ENCODE results near the gene CALHM3.
A peak's percentile ranks its signal among the peaks of the same experiment; 100 is the strongest.

CALHM3 gene

DNA sequence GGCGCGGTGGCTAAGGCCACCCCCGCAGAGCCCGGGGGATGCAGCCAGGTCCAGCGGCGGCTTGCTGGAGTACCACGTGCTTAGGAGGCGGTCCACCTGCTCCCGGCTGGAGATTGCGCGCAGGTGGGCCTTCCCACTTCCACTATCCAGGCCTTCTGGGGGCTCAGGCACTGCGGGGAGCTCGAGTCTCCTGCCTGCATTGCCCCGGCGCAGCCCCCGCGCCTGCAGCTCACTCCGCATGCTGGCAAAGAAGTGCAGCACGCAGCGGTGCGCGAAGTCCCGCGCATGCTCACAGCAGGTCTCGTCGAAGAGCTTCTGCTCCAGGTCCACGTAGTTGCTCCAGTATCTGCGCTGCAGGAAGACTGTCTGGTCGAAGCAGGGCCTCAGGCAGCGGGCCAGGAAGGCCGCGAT lies 5.8 kb downstream of the CALHM3 start:
- no peak for DNase-seq

DNA sequence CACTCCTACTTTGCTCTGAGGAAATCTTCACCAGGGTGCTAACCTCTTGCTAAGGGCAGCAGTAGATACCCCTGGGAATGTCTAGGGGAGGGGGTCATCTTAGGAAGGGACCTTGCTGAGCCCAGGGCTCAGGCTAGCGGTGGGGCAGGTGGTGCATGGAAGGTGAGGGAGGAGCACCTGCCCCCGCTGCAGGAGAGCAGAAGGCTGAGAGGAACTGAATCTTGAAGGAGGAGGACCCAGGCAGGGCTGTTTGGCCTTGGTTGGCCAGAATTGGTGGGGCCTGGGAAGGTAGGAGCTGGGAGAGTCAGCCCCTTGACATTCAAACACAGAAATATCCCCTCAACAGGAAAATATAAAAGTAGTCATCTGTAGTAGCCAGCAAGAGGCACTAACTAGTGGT lies 7.0 kb downstream of the CALHM3 start:
- no peak for DNase-seq

DNA sequence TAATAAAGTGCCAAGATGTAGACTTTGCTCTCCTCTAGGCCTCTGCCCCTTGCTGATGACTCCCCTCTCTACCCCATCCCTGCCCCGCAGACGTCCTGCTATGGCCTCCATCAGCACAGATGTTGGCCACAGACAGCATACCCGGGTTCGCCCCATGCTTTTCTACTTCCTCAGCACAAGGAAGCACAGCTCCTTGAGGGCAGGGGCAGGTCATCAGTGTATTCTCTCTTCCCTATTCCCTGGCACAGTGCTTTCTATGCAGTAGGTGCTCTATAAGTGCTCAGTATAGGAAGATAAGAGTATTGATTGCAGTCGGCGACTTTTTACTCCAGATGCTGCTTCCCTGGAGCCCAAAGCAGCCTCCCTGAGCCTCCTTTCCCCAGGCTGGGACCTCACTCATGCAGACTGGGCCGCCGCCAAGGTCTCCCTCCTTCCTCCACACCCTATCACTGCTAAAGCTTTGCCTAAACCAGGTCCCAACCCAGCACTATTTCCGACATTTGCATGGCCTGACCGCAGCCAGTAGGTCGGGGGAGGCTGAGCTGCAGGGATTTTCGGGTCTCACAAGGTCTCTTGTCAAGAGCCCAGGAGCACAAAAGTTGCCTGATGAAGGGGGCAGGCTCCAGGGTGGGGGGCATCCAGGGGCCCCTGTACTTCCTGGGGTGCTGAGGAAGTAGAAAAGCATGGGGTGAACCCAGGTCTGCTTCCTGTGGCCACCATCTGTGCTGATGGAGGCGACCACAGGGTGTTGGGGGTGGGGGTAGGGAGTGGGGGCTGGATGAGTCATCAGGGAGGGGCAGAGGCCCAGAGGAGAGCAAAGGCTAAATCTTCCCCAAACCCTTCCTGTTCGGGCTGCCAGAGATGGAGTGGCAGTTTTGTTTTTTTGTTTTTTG lies 8.0 kb downstream of the CALHM3 start:
- DNase-seq = peak; percentile 65

DNA sequence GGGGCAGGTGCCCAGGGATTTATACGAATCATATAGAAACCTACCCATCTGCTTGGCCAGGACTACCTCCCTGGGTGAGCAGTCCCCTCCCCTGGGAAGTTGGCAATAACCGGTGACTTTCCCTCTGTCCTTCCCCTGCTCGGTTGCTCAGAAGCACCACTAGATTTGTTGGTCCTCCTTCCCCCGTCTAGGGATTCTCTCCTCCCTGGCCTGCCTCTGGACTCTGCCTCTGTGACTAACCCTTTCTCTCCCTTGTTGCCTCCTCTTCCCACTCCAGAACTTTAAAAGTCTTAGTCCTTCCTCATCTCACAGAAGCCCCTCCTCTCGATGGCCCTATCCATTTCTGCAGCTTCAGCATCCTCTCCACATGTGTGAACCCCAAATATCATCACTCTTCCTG lies 9.8 kb downstream of the CALHM3 start:
- DNase-seq = no peak

DNA sequence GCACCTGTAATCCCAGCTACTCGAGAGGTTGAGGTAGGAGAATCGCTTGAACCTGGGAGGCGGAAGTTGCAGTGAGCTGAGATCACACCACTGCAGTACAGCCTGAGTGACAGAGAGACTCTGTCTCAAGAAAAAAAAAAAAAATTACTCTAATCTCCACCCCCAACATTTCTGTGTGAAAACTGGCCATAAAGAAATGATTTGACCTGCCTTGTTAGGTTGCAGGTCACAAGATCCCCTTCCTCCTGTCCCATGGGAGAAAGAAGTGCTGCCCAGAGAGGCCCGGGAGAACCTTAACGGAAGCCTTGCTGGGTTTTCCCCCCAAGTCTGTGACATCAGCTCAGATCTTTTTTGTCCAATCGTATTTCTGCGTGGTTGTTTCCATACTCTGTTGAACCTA lies 11.6 kb downstream of the CALHM3 start:
- DNase-seq = no peak

DNA sequence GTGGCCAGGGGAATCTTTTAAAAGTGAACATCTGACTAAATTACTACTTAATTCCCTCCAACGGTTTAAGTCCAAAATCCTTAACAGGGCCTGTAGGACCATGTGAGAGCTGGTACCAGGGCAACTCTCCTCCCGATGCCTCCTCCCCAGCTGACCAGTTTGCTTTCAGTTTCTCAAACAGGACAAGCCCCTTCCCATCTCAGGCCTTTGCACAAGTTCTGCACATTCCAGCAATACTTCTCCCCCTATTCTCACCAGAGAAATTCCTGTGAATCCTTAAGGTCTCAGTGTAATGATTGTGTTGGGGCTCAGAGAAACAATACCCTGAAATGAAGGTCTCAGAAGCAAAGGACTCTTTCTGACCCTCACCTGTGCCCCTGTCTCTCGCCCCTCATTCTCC lies 12.3 kb downstream of the CALHM3 start:
- DNase-seq = no peak

DNA sequence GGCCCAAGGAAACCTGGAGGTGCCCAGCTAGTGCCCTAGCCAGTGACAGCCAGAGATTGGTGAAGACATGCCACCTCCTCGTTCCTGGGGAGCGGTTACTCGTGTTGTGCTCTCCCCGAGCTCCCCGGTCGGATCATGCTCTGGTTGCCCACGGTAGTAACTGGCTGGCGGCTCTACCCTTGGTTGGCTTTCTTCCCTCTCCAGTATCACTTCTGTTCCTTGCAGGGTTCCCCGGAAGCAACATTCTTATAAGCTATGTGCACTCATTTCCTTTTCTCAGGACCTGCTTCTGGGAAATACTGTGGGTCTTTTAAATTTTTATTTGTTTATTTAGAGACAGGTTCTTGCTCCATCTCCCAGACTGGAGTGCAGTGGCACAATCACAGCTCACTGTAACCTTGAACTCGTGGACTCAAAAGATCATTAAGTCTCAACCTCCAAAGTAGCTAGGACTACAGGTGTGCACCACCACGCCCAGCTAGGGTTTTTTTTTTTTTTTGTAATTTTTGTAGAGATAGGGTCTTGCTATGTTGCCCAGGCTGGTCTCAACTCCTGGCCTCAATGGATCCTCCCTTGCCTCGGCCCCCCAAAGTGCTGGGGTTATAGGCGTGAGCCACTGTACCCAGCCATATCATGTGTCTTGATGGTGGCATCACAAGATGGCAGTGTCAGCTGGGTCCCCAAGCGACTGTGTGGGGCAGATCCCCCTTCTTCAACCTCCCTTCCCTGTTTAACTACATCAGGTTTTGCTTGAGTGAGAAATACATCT lies 13.4 kb downstream of the CALHM3 start:
- DNase-seq = no peak

DNA sequence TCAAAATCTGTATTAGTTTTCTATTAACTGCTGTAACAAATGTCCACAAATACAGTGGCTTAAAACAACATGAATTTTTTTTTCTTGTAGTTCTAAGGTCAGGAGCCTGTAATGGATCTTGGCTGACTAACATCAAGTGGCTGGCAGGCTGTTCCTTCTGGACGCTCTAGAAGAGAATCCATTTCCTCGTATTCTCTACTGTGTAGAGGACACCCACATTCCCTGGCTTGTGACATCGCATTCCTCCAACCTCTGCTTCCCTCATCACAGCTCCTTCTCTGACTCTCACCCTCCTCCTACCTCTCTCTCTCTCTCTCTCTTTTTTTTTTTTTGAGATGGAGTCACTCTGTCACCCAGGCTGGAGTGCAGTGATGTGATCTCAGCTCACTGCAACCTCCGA lies 15.5 kb downstream of the CALHM3 start:
- DNase-seq = no peak

DNA sequence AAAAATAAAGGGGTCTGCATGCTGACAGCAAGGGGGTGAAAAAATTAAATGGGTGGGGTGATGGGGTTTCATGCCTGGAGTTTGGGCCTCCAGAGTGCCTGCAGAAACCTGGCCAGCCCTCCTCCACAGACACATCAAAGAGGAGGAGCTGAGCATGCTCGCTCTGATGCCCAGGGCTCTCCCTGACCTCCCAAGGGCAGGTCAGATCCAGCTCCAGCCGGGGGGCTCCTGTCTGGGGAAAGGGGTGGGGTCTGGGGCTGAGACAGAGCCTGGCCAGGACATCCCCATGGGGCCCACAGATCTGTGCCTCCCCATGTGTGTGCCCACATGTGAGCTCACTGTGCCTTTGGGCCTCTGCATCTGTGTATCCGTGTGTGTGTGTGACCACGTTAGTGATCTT lies 19.4 kb downstream of the CALHM3 start:
- DNase-seq = no peak

DNA sequence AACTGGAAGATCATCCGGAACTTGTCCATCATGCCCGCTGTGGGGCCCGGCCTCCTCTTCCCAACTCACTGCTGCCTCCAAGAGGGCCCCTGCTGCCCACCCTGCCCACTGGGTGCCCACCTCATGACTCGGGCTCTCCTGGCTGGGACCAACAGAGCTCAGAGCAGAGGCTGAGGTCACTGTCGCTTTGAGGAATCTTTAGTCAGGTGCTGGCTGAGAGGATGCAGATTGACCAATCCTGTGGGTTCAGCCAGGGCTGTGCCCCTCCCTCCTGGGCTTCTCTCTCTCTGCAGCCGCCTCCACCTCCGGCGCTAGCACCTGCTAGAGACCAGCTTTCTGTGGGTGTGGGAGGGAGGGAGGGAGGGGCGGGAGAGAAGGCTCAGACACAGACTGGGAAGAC lies 20.3 kb downstream of the CALHM3 start, which contains the start of gene CALHM1:
Gene CALHM1, minus strand, starts transcription at position 181 of the 400 bp plus-strand sequence. Its CDS starts 149 bp downstream, at position 32.
- DNase-seq = no peak

DNA sequence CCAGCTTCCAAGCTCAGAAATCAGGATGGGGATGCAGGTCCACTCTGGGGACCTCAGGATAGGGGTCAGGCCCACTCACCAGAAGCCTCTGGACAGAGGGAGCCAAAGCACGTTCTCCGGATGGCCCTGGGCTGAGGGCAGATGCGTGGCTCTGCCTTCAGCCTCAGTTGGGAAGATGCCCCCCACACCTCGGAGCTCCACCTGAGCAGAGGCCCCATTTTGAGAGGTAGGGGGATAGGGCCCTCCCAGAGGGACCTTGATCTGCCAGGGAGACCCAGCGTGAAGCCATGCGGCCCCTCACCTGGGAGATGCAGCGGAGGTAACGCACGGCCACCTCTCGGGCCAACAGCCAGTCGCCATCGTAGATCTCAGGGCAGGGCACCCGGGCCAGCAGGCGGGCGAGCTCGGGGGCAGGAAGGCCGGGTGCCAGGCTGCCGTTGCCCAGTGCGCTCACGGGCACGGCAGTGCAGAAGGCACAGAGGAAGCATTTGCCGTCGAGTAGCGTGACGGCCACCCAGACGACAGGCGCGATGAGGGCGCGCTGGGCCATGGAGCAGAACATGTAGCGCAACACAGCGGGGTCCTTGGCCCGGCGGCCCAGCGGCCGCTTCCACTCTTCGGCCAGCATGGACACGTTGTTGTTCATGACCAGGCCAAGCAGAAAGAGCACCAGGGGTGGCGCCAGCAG lies 21.0 kb downstream of the CALHM3 start:
- no peak for DNase-seq

DNA sequence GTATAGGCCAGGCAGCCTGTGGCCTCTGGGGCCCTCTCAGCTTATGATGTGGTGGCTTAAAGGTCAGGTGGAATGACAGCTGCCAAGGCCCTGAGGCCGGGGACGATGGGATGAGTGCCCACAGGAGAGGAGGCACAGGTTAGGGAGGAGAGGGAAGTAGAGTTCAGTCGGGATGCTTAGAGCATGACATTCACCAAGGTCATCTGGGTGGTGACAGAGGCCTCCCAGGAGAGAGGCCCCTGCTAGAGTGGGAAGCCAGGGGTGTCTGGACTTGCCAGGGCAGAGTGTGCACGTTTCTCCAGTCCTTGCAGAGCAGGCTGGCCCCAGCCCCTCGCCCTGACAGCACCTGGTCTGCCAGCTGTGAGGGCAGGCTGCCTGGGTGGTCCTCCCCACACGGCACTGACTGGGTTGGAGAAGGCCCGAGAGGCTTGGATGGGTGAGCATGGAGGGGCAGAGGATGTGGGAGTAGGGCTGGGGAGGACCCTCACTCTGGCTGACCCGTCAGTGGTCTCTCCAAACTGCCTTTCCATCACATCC lies 21.8 kb downstream of the CALHM3 start:
- DNase-seq = no peak

DNA sequence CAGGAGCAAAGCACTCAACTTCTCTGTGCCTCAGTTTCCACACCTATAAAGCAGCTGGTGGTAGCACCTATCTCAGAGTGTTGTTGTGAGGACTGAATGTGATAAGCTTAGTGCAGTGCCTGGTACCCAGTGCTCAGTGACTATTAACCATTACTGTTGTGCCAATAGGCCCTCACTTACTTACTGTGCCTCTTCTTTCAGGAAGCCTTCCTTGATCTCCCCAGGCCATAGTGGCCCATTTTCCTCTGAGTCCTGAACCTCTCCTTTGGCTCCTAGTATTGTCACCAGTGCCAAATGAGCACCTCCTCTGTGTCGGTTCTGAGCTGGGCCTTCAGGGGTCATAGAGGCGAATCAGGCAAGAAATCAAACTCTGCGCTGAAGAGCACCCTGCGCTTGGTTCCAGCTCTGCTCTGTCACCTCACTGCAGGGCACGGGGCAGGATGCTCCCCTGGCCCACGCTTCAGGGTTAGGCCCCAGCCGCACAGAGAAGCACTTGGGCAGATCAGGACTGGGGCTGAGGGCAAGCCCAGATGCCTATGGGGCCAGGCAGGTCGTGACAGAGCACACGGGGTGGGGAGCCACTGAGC lies 22.9 kb downstream of the CALHM3 start:
- DNase-seq = no peak

DNA sequence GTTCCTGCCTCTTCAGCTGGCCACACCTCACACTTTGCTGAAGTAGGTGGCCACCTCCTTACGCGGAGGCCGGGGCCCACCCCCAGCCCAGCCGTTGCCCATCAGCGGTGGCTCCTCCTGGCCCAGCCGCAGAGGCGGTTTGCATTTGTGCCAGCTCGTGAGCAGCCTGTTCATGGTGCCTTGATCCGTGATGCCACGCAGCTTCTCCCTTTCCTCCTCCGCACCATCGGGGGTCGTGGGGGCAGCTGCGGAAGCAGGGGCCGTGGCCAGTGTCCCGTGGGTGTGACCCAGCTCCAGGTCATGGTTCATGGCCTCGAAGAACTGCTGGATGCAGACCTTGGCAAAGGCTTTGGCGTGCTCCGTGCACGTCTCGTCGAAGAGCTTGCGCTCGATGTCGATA lies 23.8 kb downstream of the CALHM3 start:
- DNase-seq = no peak

DNA sequence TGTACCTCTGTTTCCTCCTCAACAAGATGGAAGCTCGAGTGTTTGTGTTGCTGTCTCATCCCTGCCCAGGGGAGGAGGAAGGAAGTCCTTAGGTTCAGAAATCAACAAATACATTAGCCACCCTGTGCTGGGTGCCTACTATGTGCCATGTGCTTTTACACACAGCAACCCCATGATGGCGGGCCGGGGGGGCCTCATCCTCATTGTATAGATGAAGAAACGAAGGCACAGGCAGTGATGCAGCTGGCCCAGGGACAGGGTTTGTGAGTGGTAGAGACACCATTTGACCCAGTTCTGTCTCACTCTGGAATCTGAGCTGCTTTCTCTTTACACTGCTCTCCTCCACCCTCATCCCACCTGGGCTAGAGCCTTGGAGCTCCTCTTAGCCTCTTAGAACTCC lies 25.0 kb downstream of the CALHM3 start:
- no peak for DNase-seq

DNA sequence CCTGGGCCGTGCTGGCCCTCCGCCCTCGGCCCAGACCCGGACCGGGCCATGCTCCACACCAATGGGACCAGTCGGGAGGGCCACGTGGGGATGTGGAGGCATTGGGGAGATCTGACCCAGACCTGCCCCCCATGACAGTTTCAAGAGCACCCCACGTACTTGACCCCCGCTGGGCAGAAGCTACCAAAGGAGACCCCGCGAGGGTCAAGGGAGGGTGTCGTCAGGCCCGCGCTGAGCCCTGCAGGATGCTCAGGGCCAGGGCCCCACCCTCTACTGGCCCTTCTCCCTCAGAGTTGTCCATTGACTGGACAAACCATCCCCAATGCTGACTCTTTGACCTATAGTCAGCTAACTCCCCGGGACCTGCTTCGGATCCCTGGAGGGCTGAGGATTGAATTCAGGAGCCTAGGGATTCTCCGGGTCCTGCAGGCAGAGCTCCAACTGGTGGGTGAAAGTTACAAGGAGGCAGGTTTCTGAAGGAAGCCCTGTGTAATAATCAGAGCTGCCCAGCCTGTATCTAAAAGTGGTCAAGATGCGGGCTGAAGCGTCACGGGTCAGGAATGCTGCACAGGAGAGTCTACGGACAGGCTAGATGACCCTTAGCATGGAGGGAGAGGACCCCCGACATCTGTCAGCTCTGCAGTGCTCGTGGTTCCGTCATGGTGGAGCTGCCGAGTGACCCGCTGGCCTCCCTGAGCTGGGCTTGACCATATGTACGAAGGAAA lies 26.4 kb downstream of the CALHM3 start:
- no peak for DNase-seq

DNA sequence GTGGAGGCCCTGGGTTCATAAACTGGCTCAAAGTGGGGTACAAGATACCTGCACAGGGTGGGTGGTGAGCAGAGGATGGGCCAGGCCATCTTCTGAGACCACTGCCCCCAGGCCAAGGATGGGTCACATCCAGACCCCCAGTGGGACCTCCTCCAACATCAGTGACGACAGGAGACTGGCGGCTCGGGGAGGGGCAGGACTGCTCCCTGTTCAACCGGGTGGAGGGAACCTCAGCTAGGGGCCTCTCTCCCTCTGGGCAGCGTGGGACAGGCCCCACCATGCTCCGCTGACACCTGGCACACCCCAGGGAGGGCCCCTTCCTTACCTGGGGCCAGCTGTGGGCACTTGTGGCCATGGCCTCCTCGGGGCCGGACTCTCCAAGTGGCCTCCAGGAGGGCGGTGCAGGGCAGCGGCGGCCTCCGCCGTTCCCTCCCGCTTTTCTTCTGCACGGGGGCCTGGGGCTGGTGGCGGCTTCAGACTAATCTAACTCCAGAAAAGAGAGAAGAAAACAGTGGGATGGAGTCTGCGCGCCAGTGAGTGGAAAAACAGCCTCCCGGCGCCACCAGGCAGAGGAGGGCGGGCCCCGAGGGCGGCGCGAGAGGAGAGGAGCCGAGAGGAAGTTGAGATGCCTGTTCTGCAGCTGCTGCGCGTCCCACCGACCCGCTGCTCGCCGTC lies 27.1 kb downstream of the CALHM3 start, which contains the start of gene CALHM2:
Gene CALHM2, minus strand, starts transcription at position 540 of the 675 bp plus-strand sequence. CDS start 2,429 bp downstream, outside the sequence.
- DNase-seq = peak; percentile 69

DNA sequence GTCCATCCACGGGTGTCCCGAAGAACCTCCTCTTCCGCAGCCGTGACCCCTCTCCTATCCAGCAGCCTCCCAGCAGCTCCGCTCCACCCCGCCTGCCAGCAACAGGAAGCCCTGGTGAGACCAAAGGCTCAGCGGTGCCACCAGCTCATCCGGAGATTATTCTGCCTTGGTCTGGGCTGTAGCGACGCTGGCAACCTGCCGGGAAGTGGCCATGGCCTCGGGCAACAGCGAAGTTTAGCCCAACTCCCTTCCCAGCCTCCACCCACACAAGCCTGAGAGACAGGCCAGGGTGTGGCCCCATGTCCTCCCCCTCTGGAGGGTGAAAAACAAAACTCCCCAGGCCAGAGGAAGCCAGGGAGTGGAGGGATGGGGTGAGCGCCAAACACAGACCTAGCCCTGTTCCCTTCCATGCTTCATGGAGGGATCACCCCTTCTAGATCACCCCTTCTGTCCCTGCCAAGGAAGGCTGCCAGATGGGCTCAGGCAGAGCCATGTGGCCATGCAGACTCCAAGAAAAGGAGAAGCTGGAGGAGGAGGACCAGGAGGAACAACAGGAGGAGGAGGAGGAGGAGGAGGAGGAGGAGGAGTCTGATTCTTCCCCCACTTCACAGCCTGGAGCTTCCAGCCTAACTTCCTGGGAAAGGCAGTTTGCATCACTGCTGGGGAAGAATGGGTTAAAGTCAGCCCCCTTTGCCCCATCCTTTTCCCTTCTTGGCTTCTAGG lies 27.8 kb downstream of the CALHM3 start:
- peak; percentile 56 for DNase-seq

DNA sequence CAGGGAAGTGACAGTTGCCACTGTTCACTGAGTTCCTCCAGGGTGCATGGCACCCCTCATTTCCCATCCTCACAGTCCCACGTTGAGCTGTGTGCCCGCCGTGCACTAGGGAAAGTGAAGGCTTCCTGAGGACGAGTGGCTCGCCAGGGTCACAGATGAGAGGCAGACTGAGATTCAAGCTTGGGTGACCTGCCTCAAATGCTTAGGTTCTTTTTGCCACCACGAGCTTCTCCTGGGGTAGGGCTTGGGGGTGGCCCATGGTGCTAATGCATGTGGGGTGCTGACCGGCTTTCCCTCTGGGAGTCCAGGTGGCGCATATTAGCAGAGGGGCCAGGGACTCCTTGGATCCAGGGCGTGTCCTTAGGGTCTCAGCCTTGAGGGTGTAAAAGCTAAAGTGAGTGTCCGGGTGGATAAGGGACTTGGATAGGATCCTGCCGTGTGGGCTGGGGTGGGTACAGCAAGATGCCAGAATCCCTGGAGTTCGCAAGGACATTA lies 28.8 kb downstream of the CALHM3 start:
- DNase-seq = no peak
